Fibroblast of lung (primary cell): ENCODE data around the gene KASH5.

Source experiments
- CTCF ChIP-seq, 2 donors: IDR thresholded peaks in 1 of 2; conservative IDR thresholded peaks in 1 of 2; 1 replicate in 1 of 2; 2 replicates in 1 of 2; pipeline ENCODE4 v1.5.1; 2011 to 2012; ENCODE audit warnings: low read length in 2 of 2, control low read depth in 1 of 2, inconsistent platforms in 1 of 2, low read depth in 1 of 2, mild to moderate bottlenecking in 1 of 2
- EZH2 ChIP-seq: IDR thresholded peaks from 2 replicates; pipeline ENCODE4 v1.5.1; 2012; ENCODE audit warnings: low read length, control low read depth, mild to moderate bottlenecking; ENCODE audit errors: missing control alignments

- TF ChIP-seq CTCF (conservative IDR thresholded peaks at IDR 0.05 in 1 of 2, IDR thresholded peaks at IDR 0.05 in 1 of 2; ENCODE audit: low read depth in 1 of 2, low read length in 2 of 2) = no peak
- TF ChIP-seq EZH2 = no peak
Observed at GRCh38 chr19:49340865-49341718, 47.0 kb upstream of the KASH5 start.
